HG03103 (cell line): Measurements from ENCODE around the gene COL23A1.
"Not testable (repeated sequence)": the region's sequence is repeated elsewhere in the genome, so short reads cannot be mapped to it uniquely, and the experiment has no call there.

Experiments used
- ATAC-seq: cut with Tn5 transposase; IDR thresholded peaks from one replicate; pipeline ENCODE4 v1.9.1; 2021; ENCODE audit warnings: low read depth; ENCODE audit not compliant: unreplicated experiment

Gene COL23A1

GRCh38 chr5:178261666-178262600 is 328.3 kb downstream of the COL23A1 start:
- no peak for ATAC-seq

- no peak for ATAC-seq
Observed at GRCh38 chr5:178259623-178260536, 330.3 kb downstream of the COL23A1 start.

- ATAC-seq = no peak
Observed at GRCh38 chr5:178257650-178258049, 332.5 kb downstream of the COL23A1 start.

- ATAC-seq = no peak
Observed at GRCh38 chr5:178256746-178257145, 333.4 kb downstream of the COL23A1 start.

GRCh38 chr5:178253632-178254031 is 336.6 kb downstream of the COL23A1 start:
- ATAC-seq = not testable (repeated sequence)

GRCh38 chr5:178252258-178252657 is 337.9 kb downstream of the COL23A1 start:
- ATAC-seq = no peak

GRCh38 chr5:178250263-178250662 is 339.9 kb downstream of the COL23A1 start:
- ATAC-seq = no peak

GRCh38 chr5:178249191-178249989 is 340.8 kb downstream of the COL23A1 start:
- no peak for ATAC-seq

- no peak for ATAC-seq
Observed at GRCh38 chr5:178248750-178249149, 341.4 kb downstream of the COL23A1 start.

- ATAC-seq = no peak
Observed at GRCh38 chr5:178247481-178248456, 342.4 kb downstream of the COL23A1 start.

GRCh38 chr5:178246624-178247279 is 343.4 kb downstream of the COL23A1 start:
- ATAC-seq = no peak

- ATAC-seq = no peak
Observed at GRCh38 chr5:178245389-178245788, 344.8 kb downstream of the COL23A1 start.

GRCh38 chr5:178244576-178244975 is 345.6 kb downstream of the COL23A1 start:
- ATAC-seq = no peak

- ATAC-seq = no peak
Observed at GRCh38 chr5:178242416-178242815, 347.8 kb downstream of the COL23A1 start.

GRCh38 chr5:178241688-178242231 is 348.4 kb downstream of the COL23A1 start:
- no peak for ATAC-seq

GRCh38 chr5:178241231-178241663 is 348.9 kb downstream of the COL23A1 start:
- no peak for ATAC-seq

- ATAC-seq = no peak
Observed at GRCh38 chr5:178240766-178241165, 349.4 kb downstream of the COL23A1 start.

GRCh38 chr5:178240341-178240741 is 349.9 kb downstream of the COL23A1 start:
- no peak for ATAC-seq
